ENCODE measurements around the gene EFHC1.
A peak's percentile ranks its signal among the peaks of the same experiment; 100 is the strongest.

EFHC1 gene

GRCh38 chr6:52419809-52420667, at the start of gene EFHC1:
TSS of gene EFHC1 (plus strand) at chr6:52420342. CDS start at chr6:52420411, 69 bp downstream.
- peak; percentile 79 for DNase-seq (ENCODE audit: low read depth, low spot score)
- ChIA-PET POLR2A (interaction anchor here (1.0 to 2.1 kb wide), 6 partner anchors 119 to 245 kb away, joined by 3 to 6 read pairs (median 4); partner anchors contain the start of gene TRAM2), CTCF (interaction anchor here (1.0 to 7.7 kb wide), 13 partner anchors 18 to 246 kb away, joined by 3 to 109 read pairs (median 7); partner anchors contain the start of gene TRAM2)
- peak within 1 kb of the TSS; percentile 74 for H3K4me3 ChIP-seq (ENCODE audit: low read depth, low read length)
- TF ChIP-seq CTCF (IDR thresholded peaks at IDR 0.05; ENCODE audit: insufficient read depth, low read length, missing control alignments), result no peak

GRCh38 chr6:52371656-52372191, 48.4 kb upstream of the EFHC1 start:
- no peak overlapping the region for H3K4me3 ChIP-seq (ENCODE audit: low read depth, low read length)
- no peak for TF ChIP-seq CTCF (IDR thresholded peaks at IDR 0.05; ENCODE audit: insufficient read depth, low read length, missing control alignments)
- CTCF ChIA-PET, result interaction anchor here (2.4 kb wide), 1 partner anchor 10 kb away, joined by 8 read pairs; no protein-coding TSS in a partner anchor
- no peak for DNase-seq (ENCODE audit: low read depth, low spot score)
- POLR2A ChIA-PET, result no interaction called here

- DNase-seq (ENCODE audit: low read depth, low spot score), result no peak
- TF ChIP-seq CTCF (IDR thresholded peaks at IDR 0.05; ENCODE audit: insufficient read depth, low read length, missing control alignments), result no peak
- CTCF ChIA-PET, result interaction anchor here (1.0 to 2.4 kb wide), 3 partner anchors 8 to 87 kb away, joined by 3 to 8 read pairs (median 5); no protein-coding TSS in a partner anchor
- POLR2A ChIA-PET, result interaction anchor here (0.6 kb wide), 1 partner anchor 32 kb away, joined by 3 read pairs; no protein-coding TSS in a partner anchor
- H3K4me3 ChIP-seq (ENCODE audit: low read depth, low read length), result no peak overlapping the region
These were observed 46.9 kb upstream of the EFHC1 start for GRCh38 chr6:52373151-52373690.

- TF ChIP-seq CTCF (IDR thresholded peaks at IDR 0.05; ENCODE audit: insufficient read depth, low read length, missing control alignments), result no peak
- CTCF ChIA-PET, result interaction anchor here (0.8 to 1.8 kb wide), 2 partner anchors 26 to 111 kb away, joined by 3 to 5 read pairs; no protein-coding TSS in a partner anchor
- POLR2A ChIA-PET, result no interaction called here
- no peak for DNase-seq (ENCODE audit: low read depth, low spot score)
- no peak overlapping the region for H3K4me3 ChIP-seq (ENCODE audit: low read depth, low read length)
These were observed 45.9 kb upstream of the EFHC1 start for GRCh38 chr6:52374247-52374646.

GRCh38 chr6:52375780-52376556, 44.2 kb upstream of the EFHC1 start:
- DNase-seq (ENCODE audit: low read depth, low spot score), result no peak
- TF ChIP-seq CTCF (IDR thresholded peaks at IDR 0.05; ENCODE audit: insufficient read depth, low read length, missing control alignments), result no peak
- POLR2A ChIA-PET, result no interaction called here
- no peak overlapping the region for H3K4me3 ChIP-seq (ENCODE audit: low read depth, low read length)
- CTCF ChIA-PET, result interaction anchor here (0.9 to 2.4 kb wide), 2 partner anchors 13 to 90 kb away, joined by 3 to 7 read pairs; no protein-coding TSS in a partner anchor

Measured in AG04449 (cell line).